Left lung (tissue), 10 donors: Measurements from ENCODE around the gene PCP2. TPM values are rescaled to one million over a fixed set of nuclear protein-coding genes. Genes with fewer than 3 reads are reported as not detected.
A peak's percentile ranks its signal among the peaks of the same experiment; 100 is the strongest.

Experiments
- ATAC-seq: fragments of 200-7000 bp; cut with Tn5 transposase; one replicate; pipeline ENCODE4 v1.9.1; 2020; ENCODE audit warnings: moderate library complexity
- DNase-seq, 4 donors: peaks; one replicate each; pipeline ENCODE4 v3.0.0-alpha.2; 2013 to 2020
- H3K27ac ChIP-seq, 2 donors: fragments of 200-600 bp; sonication (generic) in 1 of 2; one replicate each; pipeline versions ENCODE4 v1.5.0 to v1.8.0; 2020 to 2021
- H3K27me3 ChIP-seq, 2 donors: fragments of 200-600 bp; sonication (generic) in 1 of 2; one replicate each; pipeline versions ENCODE4 v1.5.0 to v1.8.0; 2020 to 2021
- H3K36me3 ChIP-seq, 2 donors: fragments of 200-600 bp; sonication (generic) in 1 of 2; one replicate each; pipeline versions ENCODE4 v1.5.0 to v1.8.0; 2020 to 2021
- H3K4me1 ChIP-seq, 2 donors: fragments of 200-600 bp; one replicate each; pipeline ENCODE4 v1.8.0; 2021
- H3K4me3 ChIP-seq, 2 donors: fragments of 200-600 bp; sonication (generic) in 1 of 2; one replicate each; pipeline versions ENCODE4 v1.5.0 to v1.8.0; 2020 to 2021; ENCODE audit warnings: mild to moderate bottlenecking in 1 of 2
- H3K9me3 ChIP-seq, 2 donors: fragments of 200-600 bp; sonication (generic) in 1 of 2; one replicate each; pipeline versions ENCODE4 v1.5.0 to v1.8.0; 2020 to 2021
- intact Hi-C, 2 donors: fragments of 100-400 bp; cut with DNase I; formaldehyde crosslinking; loops; one replicate each; pipeline versions ENCODE4 v1.11.2 to v1.14.2; 2022
- polyA plus RNA-seq, 6 donors: library from polyadenylated mRNA; unstranded; fragments of 120-200 nt; gene quantifications; one replicate each; pipeline ENCODE4 v1.2.1, GENCODE V29; 2013; ENCODE audit not compliant: insufficient read length in 6 of 6
- total RNA-seq, 2 donors: library from RNA; stranded (reverse); fragmentation: NEBNext Ultra II Directional; extraction: Animal tissue kit (Norgen Biotek cat#: 25700); gene quantifications; one replicate each; pipeline ENCODE4 v1.2.1, GENCODE V29; 2021
- TF ChIP-seq, protein P1 (sequence below), 2 donors: fragments of 200-600 bp; sonication (generic) in 1 of 2; IDR thresholded peaks; one replicate each; pipeline versions ENCODE4 v1.5.0 to v1.8.0; 2021; ENCODE audit warnings: antibody characterized with exemption in 2 of 2
- donor health status: DM: no; HTN: yes; CAD: no.
- donor health status: DM: no; HTN: no; CAD: no.

The PCP2 gene
- total and polyA plus RNA-seq, 8 donors: 0.57 to 1.8 (median 1.5) TPM

GRCh38 chr19:7607212-7607873 is 26.2 kb downstream of the PCP2 start:
- DNase-seq (no peak), ATAC-seq (no peak)
- Histone ChIP-seq H3K4me1 (no peaks in the 10 kb centered on the region), H3K4me3 (no peak overlapping the region), H3K9me3 (no peaks in the 10 kb centered on the region), H3K36me3 (peaks cover 0 to 18% of the 10 kb centered on the region in 2 donors), H3K27me3 (peaks cover 0 to 24% of the 10 kb centered on the region in 2 donors), H3K27ac (no peak overlapping the region)
- intact Hi-C loops: no loop called here
- TF ChIP-seq, protein P1, sequence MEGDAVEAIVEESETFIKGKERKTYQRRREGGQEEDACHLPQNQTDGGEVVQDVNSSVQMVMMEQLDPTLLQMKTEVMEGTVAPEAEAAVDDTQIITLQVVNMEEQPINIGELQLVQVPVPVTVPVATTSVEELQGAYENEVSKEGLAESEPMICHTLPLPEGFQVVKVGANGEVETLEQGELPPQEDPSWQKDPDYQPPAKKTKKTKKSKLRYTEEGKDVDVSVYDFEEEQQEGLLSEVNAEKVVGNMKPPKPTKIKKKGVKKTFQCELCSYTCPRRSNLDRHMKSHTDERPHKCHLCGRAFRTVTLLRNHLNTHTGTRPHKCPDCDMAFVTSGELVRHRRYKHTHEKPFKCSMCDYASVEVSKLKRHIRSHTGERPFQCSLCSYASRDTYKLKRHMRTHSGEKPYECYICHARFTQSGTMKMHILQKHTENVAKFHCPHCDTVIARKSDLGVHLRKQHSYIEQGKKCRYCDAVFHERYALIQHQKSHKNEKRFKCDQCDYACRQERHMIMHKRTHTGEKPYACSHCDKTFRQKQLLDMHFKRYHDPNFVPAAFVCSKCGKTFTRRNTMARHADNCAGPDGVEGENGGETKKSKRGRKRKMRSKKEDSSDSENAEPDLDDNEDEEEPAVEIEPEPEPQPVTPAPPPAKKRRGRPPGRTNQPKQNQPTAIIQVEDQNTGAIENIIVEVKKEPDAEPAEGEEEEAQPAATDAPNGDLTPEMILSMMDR (IDR thresholded peaks at IDR 0.05): no peak

DNA sequence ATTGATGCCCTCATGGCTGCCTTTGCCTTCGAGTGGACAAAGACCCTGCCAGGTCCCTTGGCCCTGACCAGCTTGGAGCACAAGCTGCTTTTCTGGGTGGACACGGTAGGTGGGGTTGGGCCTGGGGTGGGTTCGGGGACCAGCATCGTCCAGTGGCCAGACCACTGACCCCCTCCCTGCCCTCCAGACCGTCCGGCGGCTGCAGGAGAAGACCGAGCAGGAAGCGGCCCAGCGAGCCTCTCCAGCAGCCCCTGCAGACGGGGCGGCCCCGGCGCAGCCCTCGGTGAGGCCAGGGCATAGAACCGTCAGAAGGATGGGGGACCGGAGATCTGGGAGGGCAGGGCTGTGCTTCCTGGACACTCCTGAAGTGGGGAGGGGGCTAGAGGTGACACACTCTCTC is 27.2 kb downstream of the PCP2 start:
- Histone ChIP-seq H3K36me3 (peaks cover 0 to 10% of the 10 kb centered on the region in 2 donors), H3K4me1 (no peaks in the 10 kb centered on the region), H3K27me3 (peaks cover 0 to 34% of the 10 kb centered on the region in 2 donors), H3K9me3 (no peaks in the 10 kb centered on the region), H3K27ac (no peak overlapping the region), H3K4me3 (no peak overlapping the region)
- TF ChIP-seq, protein P1 (IDR thresholded peaks at IDR 0.05): no peak
- intact Hi-C loops: no loop called here
- ATAC-seq (no peak), DNase-seq (no peak)

GRCh38 chr19:7605490-7606222 is 27.9 kb downstream of the PCP2 start:
- Histone ChIP-seq H3K27ac (no peak overlapping the region), H3K4me3 (no peak overlapping the region), H3K36me3 (peaks cover 0 to 4% of the 10 kb centered on the region in 2 donors), H3K27me3 (peaks cover 0 to 36% of the 10 kb centered on the region in 2 donors), H3K9me3 (no peaks in the 10 kb centered on the region), H3K4me1 (no peaks in the 10 kb centered on the region)
- DNase-seq: no peak
- intact Hi-C loops: no loop called here
- TF ChIP-seq, protein P1 (IDR thresholded peaks at IDR 0.05): no peak
- no peak for ATAC-seq

- Histone ChIP-seq H3K27me3 (peaks cover 0 to 37% of the 10 kb centered on the region in 2 donors), H3K4me3 (no peak overlapping the region), H3K36me3 (no peaks in the 10 kb centered on the region), H3K4me1 (no peaks in the 10 kb centered on the region), H3K27ac (no peak overlapping the region), H3K9me3 (no peaks in the 10 kb centered on the region)
- TF ChIP-seq, protein P1 (IDR thresholded peaks at IDR 0.05): no peak
- intact Hi-C loops: no loop called here
- DNase-seq (no peak), ATAC-seq (no peak)
Measured at GRCh38 chr19:7603919-7604318, 29.6 kb downstream of the PCP2 start.

- ATAC-seq: no peak
- intact Hi-C loops: no loop called here
Measured at GRCh38 chr19:7602935-7603497, 30.5 kb downstream of the PCP2 start.

More at GRCh38 chr19:7602935-7603497, 30.5 kb downstream of the PCP2 start:
- no peaks in the 10 kb centered on the region for H3K36me3 ChIP-seq
- no peaks in the 10 kb centered on the region for H3K4me1 ChIP-seq
- H3K27me3 ChIP-seq: peaks cover 0 to 46% of the 10 kb centered on the region in 2 donors
- no peak for DNase-seq
- H3K4me3 ChIP-seq: no peak overlapping the region
- TF ChIP-seq, protein P1 (IDR thresholded peaks at IDR 0.05): no peak
- peak overlapping the region in 1 of 2 donors; percentile 7 for H3K27ac ChIP-seq
- no peaks in the 10 kb centered on the region for H3K9me3 ChIP-seq
